ENCODE data around the gene CAPN15. TPM values are rescaled to one million over a fixed set of nuclear protein-coding genes. Genes with fewer than 3 reads are reported as not detected.

Gene CAPN15
- total and polyA plus RNA-seq, 9 of the 15 experiments (the other 6 are each of a cell fraction or from before 2014, with no cell fraction given), result 0.62 to 111 (median 14.2) TPM

DNA sequence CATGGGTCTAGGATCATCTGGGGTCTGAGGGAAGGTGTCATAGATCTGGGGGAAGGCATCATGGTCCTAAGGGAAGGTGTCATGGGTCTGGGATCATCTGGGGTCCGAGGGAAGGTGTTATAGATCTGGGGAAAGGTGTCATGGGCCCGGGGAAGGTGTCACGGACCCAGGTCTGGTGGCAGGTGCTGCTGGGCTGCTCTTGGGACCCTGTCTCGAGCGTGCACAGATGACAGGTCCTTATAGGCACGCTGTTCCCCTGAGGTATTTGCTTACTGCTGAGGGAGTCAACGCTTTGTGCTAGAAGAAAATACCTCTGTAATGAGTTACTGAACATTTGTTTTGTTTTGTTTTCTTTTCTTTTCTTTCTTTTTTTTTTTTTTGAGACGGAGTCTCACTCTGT, 63.7 kb downstream of the CAPN15 start:
- intact Hi-C loops (cut with micrococcal nuclease) (no loop called here), in situ Hi-C loops (cut with MboI) (no loop called here)
- H4K20me1 ChIP-seq (replicated peaks; ENCODE audit: control insufficient read depth, insufficient read depth, low read length), result peaks cover 16% of the 10 kb centered on the region
- peak overlapping the region; percentile 94 for H3K4me2 ChIP-seq (ENCODE audit: insufficient read depth, low read length)
- H3K79me2 ChIP-seq (ENCODE audit: control insufficient read depth, insufficient read depth, low read length), result peaks cover 78% of the 10 kb centered on the region
- H3K9me3 ChIP-seq (replicated peaks; ENCODE audit: control insufficient read depth, insufficient read depth, low read depth, low read length), result no peaks in the 10 kb centered on the region
- FAIRE-seq (no peak), ATAC-seq (no peak), DNase-seq (ENCODE audit: extremely low read depth in 1 of 4, low spot score in 3 of 4) (no peak)
- ChIA-PET POLR2A (interaction anchor here (1.2 to 1.5 kb wide), 2 partner anchors 31 to 37 kb away, joined by 3 to 7 read pairs; no protein-coding TSS in a partner anchor), CTCF (ENCODE audit: low intra/inter-chr PET ratio) (interaction anchor here (0.7 kb wide), 1 partner anchor 10 kb away, joined by 5 read pairs; no protein-coding TSS in a partner anchor)
- TSS peak; percentile 34 for BruUV-seq (replicated peaks)
- peaks cover 8% of the 10 kb centered on the region for H3K9me1 ChIP-seq (ENCODE audit: control insufficient read depth, insufficient read depth, low read length)
- H3K27me3 ChIP-seq (ENCODE audit: control insufficient read depth in 2 of 2, insufficient read depth in 2 of 2, low read length in 2 of 2), result no peaks in the 10 kb centered on the region
- no peak overlapping the region for H2AFZ ChIP-seq (ENCODE audit: low read depth, low read length)
- TF ChIP-seq KLF16 (IDR thresholded peaks at IDR 0.05), result no peak
- no peak for TF ChIP-seq CSDE1 (IDR thresholded peaks at IDR 0.05)
- no peak for TF ChIP-seq ESRRA (IDR thresholded peaks at IDR 0.05; ENCODE audit: borderline replicate concordance, low read depth)
- TF ChIP-seq ZBTB1 (CRISPR knock-in tag; IDR thresholded peaks at IDR 0.05; ENCODE audit: borderline replicate concordance, low read depth), result no peak
- no peak for TF ChIP-seq MCM2 (IDR thresholded peaks at IDR 0.05; ENCODE audit: low read depth)
- TF ChIP-seq RBM14 (IDR thresholded peaks at IDR 0.05; ENCODE audit: borderline replicate concordance, insufficient read depth, low read depth, low read length), result no peak
- TF ChIP-seq WHSC1 (IDR thresholded peaks at IDR 0.05; ENCODE audit: low read length), result no peak
- TF ChIP-seq ZNF436 (CRISPR knock-in tag; IDR thresholded peaks at IDR 0.05), result no peak
- TF ChIP-seq ZNF764 (CRISPR knock-in tag; IDR thresholded peaks at IDR 0.05; ENCODE audit: low read depth), result no peak
- TF ChIP-seq ZBED1 (IDR thresholded peaks at IDR 0.05), result no peak
- TF ChIP-seq SAFB2 (IDR thresholded peaks at IDR 0.05; ENCODE audit: borderline replicate concordance, low read depth, low read length, severe bottlenecking), result no peak
- no peak for TF ChIP-seq HDAC2 (IDR thresholded peaks at IDR 0.05)
- TF ChIP-seq, protein P1, sequence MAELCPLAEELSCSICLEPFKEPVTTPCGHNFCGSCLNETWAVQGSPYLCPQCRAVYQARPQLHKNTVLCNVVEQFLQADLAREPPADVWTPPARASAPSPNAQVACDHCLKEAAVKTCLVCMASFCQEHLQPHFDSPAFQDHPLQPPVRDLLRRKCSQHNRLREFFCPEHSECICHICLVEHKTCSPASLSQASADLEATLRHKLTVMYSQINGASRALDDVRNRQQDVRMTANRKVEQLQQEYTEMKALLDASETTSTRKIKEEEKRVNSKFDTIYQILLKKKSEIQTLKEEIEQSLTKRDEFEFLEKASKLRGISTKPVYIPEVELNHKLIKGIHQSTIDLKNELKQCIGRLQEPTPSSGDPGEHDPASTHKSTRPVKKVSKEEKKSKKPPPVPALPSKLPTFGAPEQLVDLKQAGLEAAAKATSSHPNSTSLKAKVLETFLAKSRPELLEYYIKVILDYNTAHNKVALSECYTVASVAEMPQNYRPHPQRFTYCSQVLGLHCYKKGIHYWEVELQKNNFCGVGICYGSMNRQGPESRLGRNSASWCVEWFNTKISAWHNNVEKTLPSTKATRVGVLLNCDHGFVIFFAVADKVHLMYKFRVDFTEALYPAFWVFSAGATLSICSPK (IDR thresholded peaks at IDR 0.05; ENCODE audit: borderline replicate concordance), result no peak
- no peak for TF ChIP-seq STAG1 (CRISPR knock-in tag; IDR thresholded peaks at IDR 0.05; ENCODE audit: borderline replicate concordance)
- peak overlapping the region; percentile 84 to 95; a peak in 3 of 4 replicates for H3K9ac ChIP-seq (ENCODE audit: insufficient read depth in 1 of 2, low read depth in 2 of 2, low read length in 2 of 2)
- peaks cover 30% of the 10 kb centered on the region; the same call in 2 of the 3 replicates for H3K36me3 ChIP-seq (ENCODE audit: control insufficient read depth, insufficient read depth, low read length)
- no peak overlapping the region for H3K27ac ChIP-seq (ENCODE audit: extremely low read depth, low read depth, low read length)
- 64% methylated on average over 7 of the region's 8 CpGs for WGBS (ENCODE audit: insufficient coverage, low coverage, missing lambda C conversion rate)
- peaks cover 18 to 69% of the 10 kb centered on the region in 2 experiments; a peak in 4 of 5 replicates for H3K4me1 ChIP-seq (replicated peaks in 1 of 2; ENCODE audit: control insufficient read depth in 2 of 2, insufficient read depth in 2 of 2, low read length in 2 of 2)
- H3K4me3 ChIP-seq, result peak overlapping the region; percentile 90; the same call in 1 of the 2 replicates

All from K562 (cell line).